Cerebellar cortex (tissue), 1 donor: Measurements from ENCODE around the gene RPTOR.

Source experiments
- DNase-seq: peaks from one replicate; pipeline ENCODE4 v3.0.0-alpha.2; 2015; ENCODE audit warnings: low spot score

RPTOR gene

GRCh38 chr17:80930335-80931279, 386.0 kb downstream of the RPTOR start:
- no peak for DNase-seq

- no peak for DNase-seq
Measured at GRCh38 chr17:80931421-80932265, 387.0 kb downstream of the RPTOR start.

GRCh38 chr17:80935526-80935925, 390.9 kb downstream of the RPTOR start:
- DNase-seq: no peak

- DNase-seq: no peak
Measured at GRCh38 chr17:80936218-80936617, 391.6 kb downstream of the RPTOR start.

- no peak for DNase-seq
Measured at GRCh38 chr17:80936723-80937122, 392.1 kb downstream of the RPTOR start.

GRCh38 chr17:80937462-80938381, 393.1 kb downstream of the RPTOR start:
- no peak for DNase-seq

GRCh38 chr17:80938556-80938955, 393.9 kb downstream of the RPTOR start:
- no peak for DNase-seq

- DNase-seq: no peak
Measured at GRCh38 chr17:80939151-80940145, 394.8 kb downstream of the RPTOR start.

GRCh38 chr17:80940171-80941123, 395.8 kb downstream of the RPTOR start:
- no peak for DNase-seq

GRCh38 chr17:80941171-80941570, 396.5 kb downstream of the RPTOR start:
- no peak for DNase-seq

- peak; percentile 38 for DNase-seq
Measured at GRCh38 chr17:80941743-80942422, 397.2 kb downstream of the RPTOR start.

GRCh38 chr17:80942423-80943345, 398.0 kb downstream of the RPTOR start:
- DNase-seq: peak; percentile 84

GRCh38 chr17:80943346-80944145, 398.9 kb downstream of the RPTOR start:
- no peak for DNase-seq

GRCh38 chr17:80944326-80944725, 399.7 kb downstream of the RPTOR start:
- no peak for DNase-seq

GRCh38 chr17:80945736-80946135, 401.1 kb downstream of the RPTOR start:
- no peak for DNase-seq

- no peak for DNase-seq
Measured at GRCh38 chr17:80946449-80946848, 401.8 kb downstream of the RPTOR start.
